GM19397 (cell line): ENCODE data around the gene TOR4A.
A peak's percentile ranks its signal among the peaks of the same experiment; 100 is the strongest.

Experiments used
- ATAC-seq: cut with Tn5 transposase; IDR thresholded peaks from one replicate; pipeline ENCODE4 v1.9.1; 2021; ENCODE audit warnings: mild to moderate bottlenecking, moderate library complexity; ENCODE audit not compliant: unreplicated experiment

The TOR4A gene

DNA sequence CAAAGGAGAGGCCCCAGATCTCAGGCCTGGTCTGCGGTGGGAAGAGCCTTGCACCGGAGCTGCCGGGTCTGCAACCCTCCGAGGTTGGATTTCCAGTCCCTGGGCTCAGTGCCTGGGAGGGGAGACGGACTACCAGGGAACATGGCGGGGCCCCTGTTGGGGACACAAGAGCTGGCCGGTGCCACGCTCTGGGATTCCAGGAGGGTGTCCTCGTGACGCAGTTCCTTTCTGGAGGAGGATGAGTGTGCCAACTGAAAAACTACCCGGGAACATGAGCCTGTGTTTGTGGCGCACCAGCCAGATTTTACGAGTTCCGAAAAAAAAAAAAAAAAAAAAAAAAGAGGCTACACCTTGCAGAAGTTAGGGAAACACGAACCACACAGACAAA lies 15.6 kb downstream of the TOR4A start:
- ATAC-seq: no peak

DNA sequence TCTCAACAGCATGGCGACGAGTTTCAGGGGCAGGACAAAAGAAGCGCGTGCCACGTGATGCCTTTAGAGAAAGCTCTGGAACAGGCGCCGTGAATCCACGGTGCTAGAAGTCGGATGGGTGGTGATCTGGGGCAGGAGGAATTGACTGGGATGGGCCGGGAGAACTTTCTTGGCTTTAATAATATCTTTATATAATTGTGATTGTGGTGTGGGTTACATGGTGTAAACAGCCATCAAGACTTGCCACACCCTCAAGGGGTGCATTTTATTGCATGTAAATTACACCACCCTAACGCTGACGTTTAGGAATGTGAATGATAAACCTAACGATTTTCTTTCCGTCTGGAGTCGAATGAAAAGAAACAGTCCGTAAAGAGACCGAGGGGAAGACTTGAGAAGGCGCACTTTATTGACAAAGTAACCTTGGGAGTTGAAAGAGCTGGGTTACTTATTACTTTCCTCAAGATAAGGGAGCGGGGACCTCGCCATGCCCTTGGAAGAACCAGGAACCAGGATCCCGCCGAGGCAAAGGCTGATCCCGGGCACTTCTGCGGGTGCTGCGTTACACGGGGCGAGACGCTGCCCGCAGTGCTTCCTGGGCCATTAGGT lies 16.1 kb downstream of the TOR4A start:
- no peak for ATAC-seq

DNA sequence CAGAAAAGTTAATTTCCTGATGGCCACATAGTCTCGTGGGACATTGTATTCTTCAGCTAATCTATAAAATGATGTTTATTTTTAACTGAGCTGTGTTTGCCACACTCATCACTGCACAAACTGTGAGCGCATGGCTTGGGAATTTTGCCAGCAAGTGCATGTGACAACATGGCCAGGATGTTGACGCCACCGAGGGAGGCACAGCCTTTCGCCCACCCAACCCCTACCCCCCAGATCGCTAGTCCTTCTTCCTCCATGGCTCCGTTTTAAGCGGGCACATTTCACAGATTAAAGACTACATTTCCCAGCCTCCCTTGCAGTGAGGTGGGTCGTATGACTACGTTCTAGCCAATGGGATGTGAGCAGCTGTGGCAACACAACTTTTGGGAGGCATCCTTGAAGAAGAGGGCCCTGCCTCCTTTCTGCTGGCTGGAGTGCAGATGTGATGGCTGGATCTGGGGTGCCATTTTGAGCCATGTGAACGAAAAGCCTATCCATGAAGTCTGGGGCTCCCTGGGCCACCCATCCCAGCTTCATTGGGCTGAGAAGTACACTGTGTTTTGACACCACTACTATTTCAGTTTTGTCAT lies 16.7 kb downstream of the TOR4A start:
- ATAC-seq: no peak

DNA sequence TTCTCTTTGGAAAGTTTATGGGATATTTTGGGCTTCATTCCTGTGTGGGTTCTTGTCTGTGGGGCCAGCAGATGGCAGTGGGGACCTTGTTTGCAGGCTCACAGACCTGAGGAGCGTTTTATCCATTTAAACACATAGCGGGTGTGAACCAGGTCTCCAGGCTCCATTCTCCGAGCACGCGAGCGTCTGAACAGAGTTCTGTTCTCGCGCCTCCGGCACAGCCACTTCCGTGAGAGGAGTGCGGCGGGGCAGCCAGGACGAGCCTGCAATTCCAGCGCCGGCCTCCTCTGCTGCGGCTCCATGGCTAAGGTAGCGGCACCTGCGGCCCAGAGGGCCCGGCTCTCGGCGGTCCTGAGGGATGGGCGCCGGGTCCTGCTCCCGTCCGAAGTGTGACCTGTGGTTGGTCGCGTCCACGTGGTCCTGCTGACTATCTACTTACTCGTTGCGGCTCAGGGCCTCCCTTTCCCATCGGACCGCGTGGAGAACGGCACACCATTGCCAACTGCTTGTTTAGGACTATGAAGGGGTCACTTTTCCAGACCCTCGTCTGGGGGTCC lies 17.2 kb downstream of the TOR4A start:
- ATAC-seq: no peak

DNA sequence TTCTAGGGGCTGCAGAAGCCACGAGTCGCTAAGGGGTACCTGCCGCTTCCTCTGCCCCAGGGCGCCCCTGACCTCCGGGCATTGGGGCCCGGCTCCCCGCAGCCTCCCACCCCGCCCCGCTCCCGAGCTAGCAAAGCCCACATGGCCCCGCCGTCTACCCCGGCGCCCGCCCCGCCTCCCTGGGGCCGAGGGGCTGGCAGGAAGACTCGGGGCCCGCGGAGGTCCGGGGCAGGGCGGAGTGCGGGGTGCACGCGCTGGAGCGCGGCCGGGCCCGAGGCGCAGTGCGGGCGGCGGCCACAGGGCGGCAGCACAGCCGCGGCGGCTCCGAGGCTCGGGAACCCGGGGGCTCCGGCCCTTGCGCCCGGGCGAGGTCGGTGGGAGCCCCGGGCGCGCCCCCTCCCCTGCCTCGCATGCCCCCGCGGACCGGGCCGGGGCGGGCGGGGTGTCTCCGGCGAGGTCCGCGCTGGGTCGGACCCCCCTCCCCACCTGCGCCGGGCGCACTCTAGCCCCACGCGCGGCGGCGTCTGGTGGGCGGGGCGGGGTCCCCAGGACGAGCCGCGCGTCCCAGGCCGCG lies 17.8 kb downstream of the TOR4A start:
- no peak for ATAC-seq

DNA sequence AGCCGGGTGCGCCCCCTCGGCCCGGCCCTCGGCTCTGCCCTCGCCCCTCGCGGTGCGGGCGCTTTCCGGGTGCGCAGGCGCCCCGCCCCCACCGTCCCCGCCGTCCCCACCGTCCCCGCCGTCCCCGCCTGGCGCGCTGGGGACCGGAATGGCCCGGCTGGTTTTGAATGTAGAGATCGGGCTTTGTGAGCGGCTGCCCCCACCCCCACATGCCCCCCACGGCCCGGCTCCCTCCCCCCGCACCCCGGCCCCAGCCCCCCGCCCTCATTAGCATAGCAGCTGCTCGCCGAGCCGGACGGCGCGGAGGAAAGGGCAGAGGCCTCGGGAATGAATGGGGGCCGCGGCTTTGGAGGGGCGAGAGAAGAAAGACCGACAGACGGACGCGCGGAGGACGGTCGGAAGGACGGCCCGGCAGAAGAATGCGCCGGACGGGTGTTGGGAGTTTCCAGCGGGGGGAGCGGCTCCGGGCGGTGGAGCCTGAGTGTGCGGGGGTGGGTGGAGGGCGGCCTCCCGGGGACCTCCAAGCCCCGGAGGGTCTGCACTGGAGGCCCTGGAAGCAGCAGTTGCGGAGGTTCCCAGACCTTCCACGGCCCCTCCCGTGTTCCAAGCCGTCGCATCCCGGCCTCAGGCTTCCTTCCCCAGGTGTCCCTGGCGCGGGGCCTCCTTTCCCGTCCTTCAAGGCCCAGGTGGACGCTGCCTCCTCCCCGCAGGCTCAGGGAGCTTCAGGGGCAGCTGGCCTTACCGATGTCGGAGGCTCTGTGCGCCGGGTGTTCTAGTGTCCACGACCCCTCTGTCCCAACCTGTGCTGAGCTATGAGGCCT lies 18.5 kb downstream of the TOR4A start:
- no peak for ATAC-seq

DNA sequence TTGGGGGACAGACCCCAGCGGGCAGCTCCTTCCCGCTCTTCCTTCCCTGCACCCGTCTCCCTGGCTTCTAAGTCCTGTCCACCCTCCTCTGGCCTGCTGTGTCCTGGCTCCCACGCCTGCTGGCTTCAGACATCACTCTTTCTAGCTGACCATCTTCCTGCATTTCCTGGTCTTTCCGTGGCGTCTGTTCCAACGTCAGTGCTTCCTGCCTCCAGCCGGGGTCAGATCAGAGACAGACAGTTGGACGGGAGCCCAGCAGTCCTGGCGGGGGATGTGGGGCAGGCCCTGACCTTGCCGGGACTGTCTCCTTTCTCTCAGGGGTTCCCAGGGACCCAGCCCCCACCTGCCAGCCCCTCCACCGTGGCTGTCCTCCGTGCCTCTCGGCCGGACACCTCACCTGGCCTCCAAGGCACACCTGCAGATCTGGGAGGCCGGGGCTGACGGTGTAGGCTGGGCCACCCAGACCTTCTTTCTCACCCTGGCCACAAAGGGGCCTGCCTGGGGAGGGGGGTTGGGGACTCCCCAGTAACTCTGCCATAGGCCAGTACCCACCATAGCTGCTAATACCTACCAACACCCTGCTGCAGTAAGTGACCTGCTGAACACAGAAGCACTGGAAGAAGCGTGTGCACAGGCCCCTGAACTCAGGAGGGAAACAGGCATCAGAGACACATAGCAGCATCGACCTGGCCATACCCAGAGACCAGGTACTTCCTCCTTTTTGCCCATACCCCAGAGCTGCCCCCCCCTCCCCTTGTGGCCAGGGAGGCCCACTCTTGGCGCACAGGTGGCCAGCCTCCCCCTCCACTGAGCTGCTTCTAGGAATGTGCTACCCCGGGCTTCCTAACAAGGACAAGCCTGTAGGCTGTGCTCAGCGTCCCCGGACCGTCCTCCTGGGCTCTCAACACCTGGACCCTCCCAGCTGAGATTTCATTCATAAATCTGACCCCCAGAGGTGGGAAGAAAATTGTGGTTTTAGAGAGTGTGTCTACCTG lies 19.4 kb downstream of the TOR4A start:
- ATAC-seq: no peak

DNA sequence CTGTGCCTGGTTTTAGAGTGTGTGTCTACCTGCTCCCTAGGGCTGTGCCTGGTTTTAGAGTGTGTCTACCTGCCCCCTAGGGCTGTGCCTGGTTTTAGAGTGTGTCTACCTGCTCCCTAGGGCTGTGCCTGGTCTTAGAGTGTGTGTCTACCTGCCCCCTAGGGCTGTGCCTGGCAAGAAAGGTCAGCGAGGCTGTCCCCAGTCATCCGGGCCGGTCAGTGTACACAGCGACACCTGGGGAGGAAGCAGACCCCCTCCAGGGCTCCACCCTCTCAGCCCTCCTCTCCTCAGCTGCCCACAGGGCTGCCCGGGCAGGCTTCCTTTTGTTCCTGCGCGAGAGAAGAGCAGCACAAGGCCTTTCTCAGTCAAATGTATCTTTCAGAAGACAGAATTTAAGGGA lies 20.4 kb downstream of the TOR4A start:
- ATAC-seq: no peak

DNA sequence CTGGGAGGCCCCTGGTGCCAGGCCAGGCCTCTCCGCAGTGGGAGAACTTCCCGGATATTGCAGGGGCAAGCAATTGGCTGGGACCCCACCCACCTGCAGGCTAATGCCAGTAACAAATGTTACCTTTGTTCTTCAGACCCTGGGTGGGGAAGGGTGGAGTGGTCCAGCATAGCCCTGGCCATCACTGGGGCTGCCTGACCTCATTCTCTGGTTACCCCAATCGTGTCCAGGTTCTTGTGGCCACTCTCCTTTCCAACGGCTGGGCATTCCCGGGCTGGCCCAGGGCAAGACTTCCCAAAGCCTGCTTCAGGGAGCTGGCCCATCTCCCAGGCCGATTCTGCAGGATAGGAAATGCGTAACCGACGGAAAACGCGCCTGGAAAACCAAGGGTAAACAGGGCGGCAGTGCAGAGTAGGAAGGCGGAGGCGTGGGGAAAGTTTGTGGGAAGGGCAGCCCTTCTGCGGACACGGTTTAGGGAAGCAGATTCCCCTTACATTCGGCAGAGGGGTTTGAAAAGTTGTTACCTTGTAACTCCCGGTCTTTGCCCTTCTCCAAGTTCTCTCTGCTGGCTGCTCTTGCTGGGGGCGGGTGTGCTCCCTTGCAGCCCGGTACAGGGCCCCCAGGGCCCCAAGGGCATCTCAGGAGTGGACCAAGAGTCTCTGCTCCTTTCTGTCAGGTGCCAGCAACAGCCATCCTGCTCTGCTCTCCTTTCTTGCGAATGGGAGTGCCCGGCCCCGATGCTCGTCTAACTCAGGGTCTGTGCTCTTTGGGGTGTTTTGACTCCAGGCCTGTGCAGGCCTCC lies 21.1 kb downstream of the TOR4A start:
- ATAC-seq: no peak

DNA sequence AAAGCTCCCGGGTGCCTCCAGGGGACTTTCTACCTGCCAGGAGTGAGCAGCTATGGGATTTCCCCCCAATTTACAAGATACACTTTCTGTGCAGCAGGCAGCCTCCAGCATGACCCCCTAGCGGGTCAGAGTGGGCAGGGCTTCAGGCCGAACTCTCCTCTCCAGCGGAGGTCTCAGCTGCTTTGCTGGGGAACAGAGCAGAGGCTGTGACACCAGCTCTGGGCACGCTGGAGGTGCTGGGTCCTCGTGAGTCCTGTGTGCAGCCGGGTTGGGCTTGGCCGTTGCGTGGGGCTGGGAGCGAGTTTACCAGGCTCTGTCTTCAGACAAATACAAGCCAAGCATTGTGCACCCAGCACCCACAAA lies 21.7 kb downstream of the TOR4A start:
- no peak for ATAC-seq

DNA sequence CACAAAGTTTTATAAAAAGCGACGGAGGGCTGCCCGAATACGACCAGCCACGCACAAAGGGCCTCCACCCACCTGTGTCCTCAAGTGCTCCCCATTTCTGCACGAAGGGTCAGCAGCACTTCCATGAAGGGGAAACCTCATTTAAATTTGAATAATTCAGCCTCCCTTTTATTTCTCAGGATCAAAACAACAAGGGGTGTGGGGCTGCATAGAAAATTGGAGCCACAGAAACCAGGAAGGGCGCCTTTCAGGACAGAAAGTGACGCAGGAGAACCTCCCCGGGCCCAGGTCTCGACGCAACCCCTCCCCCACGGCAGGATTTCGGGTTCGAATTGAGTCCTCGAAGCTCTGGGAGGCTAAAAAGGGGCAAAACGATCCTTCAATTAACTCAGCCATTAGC lies 22.4 kb downstream of the TOR4A start:
- ATAC-seq: no peak

DNA sequence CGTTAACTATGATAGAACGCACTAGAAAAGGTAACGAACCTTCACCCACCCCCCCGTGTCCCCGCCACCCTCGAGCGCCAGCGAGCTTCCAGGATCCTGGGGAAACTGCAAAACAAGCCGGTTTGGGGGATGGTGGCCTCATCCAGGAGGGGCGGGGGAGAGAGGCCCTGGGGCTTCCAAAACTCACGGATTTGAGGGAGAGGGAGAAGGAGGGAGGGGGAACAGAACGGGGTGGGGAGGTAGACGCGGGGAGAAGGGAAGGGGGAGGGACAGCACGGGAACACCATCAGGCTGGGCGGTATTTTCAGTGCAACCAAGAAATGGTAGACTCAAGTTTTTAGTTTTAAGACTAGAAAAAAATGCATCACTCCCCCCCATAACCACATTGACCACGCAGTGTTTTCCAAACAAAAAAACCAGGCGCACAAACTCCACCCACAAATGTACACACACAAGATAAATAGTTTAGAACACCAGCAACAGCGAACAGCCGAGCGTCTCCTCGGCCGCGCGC lies 23.1 kb downstream of the TOR4A start:
- ATAC-seq: no peak

DNA sequence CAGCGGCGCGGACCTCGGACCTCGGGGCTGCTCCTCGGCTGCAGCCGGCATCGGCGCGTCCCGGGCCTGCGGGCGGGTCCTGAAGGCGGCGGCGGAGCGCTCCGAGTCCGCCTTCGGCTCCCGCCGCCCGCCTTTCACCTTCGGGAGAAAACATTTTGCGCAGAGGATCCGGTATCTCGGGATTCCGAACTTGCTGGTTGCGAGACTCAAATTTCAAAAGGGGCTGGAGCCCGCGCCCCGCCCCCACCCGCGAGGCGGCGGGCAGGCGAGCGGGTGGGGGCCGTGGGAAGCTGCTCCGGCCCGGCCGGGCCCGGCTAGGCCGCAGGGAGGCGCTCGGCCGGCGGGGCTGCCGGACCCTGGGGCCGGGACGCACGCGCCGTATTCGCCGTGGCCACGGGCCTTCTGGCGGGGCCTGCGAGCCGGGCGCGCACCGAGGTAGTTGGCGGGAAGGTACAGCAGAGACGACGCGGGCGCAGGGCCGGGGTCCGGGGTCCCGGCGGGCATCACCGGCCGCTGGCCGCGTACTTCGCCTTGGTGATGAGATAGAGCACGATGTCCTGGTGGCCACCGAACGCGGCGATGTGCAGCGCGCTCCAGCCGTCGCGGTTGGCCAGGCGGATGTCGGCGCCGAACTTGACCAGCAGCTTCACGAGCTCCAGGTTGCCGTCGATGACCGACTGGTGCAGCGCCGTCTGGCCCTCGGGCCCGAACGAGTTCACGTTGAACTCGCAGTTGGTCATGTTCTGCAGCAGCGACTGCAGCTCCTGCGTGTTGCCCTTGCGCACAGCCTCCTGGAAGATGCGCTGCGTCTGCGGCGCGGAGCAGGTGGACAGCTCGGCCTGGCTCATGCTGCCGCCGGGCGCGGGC lies 23.8 kb downstream of the TOR4A start:
- ATAC-seq: peak; percentile 3

DNA sequence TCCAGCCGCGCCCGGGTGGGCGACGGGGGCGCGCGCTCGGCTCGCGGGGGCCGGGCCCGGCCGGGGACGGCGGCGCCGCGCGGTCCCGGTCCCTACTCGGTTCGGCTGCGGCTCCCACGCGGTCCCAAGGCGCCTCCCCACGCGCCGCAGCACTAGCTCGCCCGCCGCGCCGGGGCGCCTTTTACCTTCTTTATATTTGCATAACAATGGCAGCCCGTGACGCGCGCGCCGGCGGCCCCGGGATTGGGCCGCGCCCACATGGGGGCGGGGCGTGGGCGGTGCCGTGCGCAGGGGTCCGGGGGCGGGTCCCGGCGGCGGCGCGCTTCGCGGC lies 24.6 kb downstream of the TOR4A start, which contains the start of gene NRARP:
NRARP (minus strand) TSS at position 154 of the 331 bp plus-strand sequence. CDS start 343 bp downstream, outside the sequence.
- ATAC-seq: peak; percentile 78

DNA sequence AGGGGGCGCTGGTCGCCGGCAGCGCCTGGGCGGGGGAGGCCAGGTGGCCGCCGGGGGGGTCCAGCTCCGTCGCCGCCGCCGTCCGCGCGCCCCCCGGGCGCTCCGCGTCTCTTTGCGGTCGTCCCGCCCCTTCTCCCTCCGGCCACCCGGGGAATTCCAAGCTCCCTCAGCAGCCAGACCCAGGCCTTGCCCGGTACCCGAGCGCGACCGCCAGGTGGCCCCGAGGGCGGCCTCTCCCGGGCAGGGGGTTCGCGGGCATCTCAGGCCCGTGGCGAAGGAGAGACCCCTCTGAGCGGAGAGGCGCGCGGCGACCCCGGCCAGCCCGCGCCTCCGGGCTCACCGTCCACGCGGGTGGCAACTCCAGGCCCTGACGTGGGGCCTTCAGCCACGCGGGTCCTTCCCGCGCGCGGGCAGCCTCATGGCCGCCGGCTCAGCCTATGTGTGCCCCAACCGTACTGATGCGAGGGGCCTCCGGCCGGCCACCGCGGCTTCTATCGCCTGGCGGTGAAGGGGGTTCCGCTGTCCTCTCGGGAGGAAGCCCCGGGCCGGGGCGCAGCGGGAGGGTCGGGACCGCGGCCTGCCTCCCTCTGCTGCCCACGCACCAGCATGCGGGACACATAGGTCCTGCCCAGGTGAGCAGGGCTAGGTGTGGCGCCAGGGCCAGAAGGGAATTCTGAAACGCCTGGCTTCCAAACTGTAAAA lies 25.1 kb downstream of the TOR4A start:
- peak; percentile 40 for ATAC-seq

DNA sequence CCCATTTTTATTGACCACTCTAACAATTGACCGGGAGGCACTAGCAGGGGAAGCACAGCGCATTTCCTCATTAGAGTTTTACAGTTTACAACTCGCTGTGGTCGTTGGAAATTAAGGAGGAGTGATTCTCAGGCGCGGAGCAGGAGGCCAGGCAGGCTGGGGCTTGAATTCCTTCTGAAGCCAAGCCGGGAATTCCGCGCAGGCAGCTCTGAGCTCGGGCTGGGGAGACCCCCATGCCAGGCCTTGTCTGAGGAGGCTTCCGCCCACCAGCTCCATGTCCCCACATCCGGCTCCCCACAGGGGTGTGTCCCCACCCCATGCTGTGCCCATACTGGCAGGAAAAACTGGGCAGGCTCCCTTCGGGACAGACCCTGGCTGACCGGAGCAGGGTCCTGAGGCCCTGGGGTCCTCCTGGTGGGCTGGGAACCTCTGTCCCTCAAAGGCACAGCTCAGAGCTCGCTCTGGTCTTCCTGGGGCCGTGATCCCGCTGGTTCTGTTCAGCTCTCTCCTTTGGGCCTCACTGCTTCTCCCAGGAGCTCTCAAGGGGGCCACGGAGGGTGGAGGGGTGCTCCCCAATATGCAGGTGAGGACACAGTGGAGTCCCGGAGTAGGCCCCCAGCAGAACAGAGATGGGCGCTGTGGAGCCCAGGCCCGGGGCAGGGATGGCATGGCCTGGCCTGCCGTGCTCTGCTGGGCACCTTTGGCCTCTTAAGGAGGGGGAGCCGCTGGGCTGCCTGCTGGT lies 25.8 kb downstream of the TOR4A start:
- no peak for ATAC-seq

DNA sequence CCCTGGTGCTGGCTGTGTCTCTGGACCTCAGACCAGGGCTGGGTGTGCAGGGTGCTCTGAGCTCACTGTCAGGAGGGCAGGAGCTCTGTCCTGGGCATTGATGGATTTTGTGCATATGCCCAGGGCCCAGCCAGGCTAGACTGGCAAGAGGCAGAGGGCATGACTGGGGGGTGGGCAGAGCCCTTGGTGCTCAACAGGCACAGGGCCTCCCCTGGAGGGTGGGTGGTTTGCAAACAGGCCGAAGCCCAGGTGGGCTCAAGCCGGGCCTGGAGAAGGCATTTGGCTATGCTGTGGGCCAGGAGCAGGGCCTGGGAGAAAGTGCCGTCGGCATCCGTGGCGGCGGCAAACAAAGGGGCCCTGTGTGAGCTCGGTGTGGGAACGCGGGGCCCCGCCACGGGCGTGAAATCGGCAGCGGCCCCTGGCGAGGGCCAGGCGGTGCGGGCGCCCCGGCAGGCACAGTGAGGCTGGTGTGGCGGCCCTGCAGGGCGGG lies 26.4 kb downstream of the TOR4A start:
- no peak for ATAC-seq
